Measurements from ENCODE around the gene CGB2.
A peak's percentile ranks its signal among the peaks of the same experiment; 100 is the strongest.
"Not testable (repeated sequence)": the region's sequence is repeated elsewhere in the genome, so short reads cannot be mapped to it uniquely, and the experiment has no call there.

The CGB2 gene

DNA sequence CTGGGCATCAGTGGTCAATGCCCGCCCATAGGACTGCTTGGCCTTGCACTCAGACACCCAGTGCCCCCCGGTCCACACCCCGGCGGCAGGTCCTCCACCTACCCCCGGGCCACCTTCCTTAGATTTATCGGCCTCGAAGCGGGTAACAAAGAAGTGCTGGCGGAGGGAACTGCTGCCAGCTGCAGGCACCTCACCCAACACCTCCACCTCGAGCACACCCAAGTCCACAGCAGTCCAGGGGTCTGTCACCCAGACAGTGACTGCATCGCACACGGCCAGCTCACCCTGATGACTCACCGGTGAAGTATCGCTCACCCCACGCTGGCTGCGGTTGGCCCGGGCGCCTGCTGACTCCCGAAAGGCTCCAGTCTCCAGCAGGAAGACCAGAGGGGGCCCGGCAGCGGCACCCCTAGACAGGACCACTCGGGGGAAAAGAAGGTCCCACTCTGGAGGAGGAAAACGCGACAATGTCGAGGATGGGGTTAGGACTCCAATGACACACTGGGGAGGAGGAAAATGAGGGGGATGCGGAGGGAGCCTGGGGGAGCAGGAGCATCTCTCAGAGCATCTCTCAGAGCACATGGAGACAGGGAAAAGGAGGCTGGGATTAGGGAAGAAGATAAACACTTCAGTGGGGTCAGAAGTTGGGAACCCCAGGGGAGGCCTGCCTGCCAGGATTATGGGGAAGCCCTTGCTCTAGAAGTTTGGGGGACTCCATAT is 7.0 kb downstream of the CGB2 start:
- not testable (repeated sequence) for DNase-seq

DNA sequence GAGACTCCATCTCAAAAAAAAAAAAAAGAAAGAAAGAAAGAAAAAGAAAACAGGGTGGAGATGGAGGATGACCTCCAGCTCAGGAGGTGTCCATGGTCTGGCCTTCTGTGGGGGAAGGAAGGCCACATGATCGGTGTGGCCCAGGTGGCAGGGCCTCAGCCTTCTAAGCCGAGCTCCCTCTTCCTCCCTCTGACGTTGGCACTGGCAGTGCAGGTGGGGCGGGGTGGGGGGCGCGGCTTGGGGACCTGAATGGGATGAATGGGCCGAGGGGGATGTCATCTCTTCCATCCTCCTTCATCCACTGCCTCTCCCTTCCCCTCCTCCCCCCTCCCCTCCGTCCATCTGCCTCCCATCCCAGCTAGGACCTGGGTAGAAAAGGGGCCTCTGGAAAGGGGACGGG is 8.0 kb downstream of the CGB2 start:
- DNase-seq, result not testable (repeated sequence)

DNA sequence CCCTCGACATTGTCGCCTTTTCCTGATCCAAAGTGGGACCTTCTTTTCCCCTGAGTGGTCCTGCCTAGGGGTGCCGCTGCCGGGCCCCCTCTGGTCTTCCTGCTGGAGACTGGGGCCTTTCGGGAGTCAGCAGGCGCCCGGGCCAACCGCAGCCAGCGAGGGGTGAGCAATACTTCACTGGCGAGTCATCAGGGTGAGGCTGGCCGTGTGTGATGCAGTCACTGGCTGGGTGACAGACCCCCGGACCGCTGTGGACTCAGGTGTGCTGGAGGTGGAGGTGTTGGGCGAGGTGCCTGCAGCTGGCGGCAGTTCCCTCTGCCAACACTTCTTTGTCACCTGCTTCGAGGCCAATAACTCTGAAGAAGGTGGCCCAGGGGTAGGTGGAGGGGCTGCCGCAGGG is 10.5 kb downstream of the CGB2 start:
- no peak for DNase-seq

DNA sequence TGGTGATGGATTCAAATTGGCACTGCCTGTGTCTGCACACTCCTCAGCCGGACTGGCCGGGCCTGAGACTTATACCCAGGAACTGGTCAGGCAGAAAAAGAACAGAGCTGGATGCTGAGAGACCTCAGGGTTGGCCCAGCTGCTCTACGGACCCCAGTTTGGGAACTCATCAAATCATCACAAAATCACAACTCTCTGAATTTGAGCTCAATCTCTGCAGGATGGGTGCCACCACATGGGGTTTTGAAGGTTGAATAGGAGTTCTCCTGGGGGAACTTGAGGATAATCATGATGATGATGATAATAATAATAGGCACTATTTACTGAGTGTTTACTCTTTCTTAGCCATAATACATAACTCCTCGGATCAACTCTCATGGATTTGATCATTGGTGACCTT is 11.0 kb downstream of the CGB2 start:
- not testable (repeated sequence) for DNase-seq

DNA sequence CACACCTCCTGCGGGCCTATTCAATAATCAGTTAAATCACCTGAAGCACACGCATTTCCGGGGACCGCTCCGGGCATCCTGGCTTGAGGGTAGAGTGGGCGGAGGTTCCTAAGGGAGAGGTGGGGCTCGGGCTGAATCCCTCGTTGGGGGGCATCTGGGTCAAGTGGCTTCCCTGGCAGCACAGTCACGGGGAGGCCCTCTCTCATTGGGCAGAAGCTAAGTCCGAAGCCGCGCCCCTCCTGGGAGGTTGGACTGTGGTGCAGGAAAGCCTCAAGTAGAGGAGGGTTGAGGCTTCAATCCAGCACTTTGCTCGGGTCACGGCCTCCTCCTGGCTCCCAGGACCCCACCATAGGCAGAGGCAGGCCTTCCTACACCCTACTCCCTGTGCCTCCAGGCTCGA is 11.9 kb downstream of the CGB2 start, which contains the start of gene CGB5:
CGB5 (plus strand) TSS at position 301 of the 400 bp plus-strand sequence. CDS start 362 bp downstream, outside the sequence.
- not testable (repeated sequence) for DNase-seq

DNA sequence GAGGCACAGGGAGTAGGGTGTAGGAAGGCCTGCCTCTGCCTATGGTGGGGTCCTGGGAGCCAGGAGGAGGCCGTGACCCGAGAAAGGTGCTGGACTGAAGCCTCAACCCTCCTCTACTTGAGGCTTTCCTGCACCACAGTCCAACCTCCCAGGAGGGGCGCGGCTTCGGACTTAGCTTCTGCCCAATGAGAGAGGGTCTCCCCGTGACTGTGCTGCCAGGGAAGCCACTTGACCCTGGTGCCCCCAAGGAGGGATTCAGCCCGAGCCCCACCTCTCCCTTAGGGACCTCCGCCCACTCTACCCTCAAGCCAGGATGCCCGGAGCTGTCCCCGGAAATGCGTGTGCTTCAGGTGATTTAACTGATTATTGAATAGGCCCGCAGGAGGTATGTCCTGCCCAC is 17.3 kb downstream of the CGB2 start, which contains the start of gene CGB8:
CGB8 (minus strand) TSS at position 101 of the 400 bp plus-strand sequence. CDS start 372 bp downstream, outside the sequence.
- DNase-seq, result not testable (repeated sequence)

DNA sequence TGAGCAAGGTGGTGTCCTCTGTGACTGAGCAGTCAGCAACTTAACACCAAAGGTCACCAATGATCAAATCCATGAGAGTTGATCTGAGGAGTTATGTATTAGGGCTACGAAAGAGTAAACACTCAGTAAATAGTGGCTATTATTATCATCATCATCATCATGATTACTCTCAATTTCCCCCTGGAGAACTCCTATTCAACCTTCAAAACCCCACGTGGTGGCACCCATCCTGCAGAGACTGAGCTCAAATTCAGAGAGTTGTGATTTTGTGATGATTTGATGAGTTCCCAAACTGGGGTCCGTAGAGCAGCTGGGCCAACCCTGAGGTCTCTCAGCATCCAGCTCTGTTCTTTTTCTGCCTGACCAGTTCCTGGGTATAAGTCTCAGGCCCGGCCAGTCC is 18.1 kb downstream of the CGB2 start:
- not testable (repeated sequence) for DNase-seq

DNA sequence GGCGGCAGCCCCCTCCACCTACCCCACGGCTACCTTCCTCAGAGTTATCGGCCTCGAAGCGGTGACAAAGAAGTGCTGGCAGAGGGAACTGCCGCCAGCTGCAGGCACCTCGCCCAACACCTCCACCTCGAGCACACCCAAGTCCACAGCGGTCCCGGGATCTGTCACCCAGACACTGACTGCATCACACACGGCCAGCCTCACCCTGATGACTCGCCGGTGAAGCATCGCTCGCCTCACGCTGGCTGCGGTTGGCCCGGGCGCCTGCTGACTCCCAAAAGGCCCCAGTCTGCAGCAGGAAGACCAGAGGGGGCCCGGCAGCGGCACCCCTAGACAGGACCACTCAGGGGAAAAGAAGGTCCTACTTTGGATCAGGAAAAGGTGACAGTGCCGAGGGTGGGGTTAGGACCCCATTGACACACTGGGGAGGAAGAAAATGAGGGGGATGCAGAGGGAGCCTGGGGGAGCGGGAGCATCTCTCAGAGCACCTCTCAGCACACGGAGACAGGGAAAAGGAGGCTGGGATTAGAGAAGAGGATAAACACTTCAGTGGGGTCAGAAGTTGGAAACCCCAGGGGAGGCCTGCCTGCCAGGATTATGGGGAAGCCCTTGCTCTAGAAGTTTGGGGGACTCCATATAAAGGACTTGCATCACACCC is 18.8 kb downstream of the CGB2 start:
- DNase-seq, result not testable (repeated sequence)

DNA sequence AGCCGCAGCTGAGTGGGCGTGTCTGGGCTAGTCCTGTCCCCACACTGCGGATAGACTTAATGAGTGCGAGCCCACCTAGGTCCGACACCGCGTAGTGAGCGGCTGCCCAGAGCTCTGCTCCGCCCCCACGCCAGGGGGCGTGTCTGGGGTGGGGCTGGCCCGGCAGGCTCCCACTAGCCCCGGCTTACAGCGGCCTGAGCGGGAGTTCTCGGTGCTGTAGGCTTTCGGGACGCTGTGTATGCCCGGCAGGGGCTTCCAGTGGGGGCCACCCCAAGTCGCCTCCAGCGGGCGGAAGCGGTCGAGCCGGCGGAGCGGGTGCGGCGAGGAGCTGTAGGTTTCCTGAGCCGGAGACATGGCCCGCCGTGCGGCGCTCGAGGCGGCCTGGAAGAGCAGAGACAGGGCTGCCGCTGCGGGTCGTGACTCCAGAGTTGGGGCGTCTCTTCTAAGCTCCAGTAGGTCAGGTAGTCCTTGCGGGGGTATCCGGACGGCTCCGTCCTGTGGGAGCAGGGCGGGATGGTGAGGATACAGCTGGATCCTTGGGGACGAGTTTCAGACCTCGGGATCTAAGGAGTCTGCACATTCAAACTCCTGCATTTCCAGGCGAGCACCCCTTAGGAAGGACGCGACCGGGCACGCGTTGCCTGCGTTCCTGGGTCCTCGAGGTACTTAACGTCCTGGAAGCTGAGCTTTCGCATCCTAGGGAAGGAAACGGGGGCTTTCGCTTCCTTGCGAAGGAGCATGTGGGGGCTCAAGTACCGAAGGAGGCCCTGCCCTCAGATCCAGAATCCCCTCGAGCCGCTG is 24.6 kb downstream of the CGB2 start:
- DNase-seq, result peak; percentile 56

DNA sequence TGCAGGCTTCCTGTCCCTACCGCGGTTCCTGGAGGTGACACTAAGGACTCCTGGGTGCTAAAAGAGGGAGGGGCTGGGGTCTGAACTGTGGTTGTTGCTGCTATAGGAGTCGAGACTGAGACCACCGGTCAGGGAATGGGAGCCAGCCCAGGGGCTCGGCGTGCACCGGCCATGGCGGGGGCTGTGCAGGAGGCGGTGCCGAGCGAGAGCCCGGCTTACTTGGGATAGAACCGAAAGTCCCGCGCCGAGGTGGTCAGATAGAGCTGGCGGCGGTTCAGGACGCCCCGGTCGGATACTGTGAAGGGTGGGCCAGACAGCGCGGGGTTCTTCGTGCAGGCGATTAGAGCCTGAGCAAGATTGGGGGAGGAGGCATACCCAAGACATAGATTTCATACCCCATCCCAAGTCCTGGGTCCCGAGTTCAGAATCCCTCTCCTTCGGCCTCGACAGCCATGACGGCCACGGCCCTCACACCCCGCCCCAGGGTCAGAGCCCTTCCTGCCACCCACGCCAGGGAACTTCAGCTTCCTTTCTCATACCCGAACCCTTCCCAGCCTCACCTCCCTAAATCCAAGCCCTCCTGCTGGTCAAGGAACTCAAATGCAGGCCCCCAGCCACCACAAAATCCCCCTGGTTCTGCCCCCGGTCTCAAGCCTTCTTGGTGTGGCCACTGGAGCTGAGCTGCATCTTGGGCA is 25.4 kb downstream of the CGB2 start:
- DNase-seq, result not testable (repeated sequence)

DNA sequence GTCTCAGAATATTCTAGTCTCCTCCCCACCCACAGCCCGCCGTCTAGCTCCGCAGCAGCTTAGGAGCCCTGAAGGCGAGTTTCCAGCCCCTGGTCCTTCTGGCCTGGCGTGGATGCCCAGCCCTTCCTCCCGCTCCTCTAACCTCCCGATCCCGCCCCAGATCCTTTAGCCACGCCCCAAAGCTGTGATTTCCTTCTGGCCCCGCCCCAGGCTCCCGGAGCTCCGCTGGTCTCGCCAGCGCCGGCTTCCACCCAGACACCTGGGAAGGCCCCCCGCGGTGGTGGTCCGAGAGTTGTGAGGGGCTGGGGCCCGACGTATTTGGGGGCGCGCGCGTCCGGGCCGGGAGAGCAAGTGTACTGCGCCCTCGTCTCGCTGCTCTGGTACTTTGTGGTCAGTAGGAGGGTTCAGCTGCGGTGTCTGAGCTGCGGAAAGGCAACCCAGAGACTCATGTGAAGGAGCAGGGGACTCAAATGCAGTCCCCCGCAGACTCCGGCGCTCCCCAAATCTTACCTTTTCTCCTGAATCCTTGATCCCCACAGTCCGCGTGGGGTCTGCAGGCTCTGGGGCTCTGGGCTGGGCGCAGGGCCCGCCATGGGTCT is 26.0 kb downstream of the CGB2 start, which contains the start of gene CGB7:
CGB7 (minus strand) TSS at position 114 of the 599 bp plus-strand sequence. CDS start 2,374 bp downstream, outside the sequence.
- peak; percentile 36 for DNase-seq

DNA sequence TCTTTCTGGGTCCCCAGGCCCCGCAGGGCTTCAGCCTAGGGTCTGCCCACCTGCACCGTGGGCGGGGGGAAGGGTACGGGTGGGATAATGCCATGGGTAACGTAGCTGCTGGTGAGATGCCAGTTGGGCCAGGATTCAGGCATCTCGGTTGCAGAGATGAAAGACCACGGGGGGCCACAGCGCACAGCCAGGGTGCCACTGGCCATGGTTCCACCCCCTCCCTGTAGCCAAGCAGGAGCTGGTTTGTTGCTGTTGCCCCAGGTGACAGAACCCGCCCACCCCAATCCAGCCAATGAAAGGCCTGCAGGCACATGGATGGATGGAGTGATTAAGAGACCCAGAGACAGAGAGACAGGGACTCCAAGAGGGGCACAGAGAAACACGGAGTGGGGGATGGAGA is 26.9 kb downstream of the CGB2 start:
- peak; percentile 44 for DNase-seq

DNA sequence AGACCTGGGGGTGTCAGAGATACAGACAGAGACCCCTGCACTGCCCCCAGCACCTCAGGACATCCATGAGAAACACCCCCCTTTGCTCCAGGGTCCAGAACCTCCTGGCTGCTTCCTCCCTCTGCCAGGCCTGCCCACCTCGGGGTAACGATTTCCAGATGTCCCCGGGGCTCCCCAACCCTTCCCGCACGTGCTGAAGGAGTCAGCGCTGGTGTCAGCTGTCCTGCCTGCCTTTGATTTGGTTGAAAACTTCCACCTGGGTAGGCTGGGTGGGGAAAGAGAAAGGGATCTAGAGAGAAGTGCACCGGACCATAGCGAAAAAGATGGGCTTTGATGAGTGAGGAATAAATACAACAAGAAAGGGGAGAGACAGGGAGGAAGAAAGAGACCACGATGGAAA is 27.4 kb downstream of the CGB2 start:
- no peak for DNase-seq

DNA sequence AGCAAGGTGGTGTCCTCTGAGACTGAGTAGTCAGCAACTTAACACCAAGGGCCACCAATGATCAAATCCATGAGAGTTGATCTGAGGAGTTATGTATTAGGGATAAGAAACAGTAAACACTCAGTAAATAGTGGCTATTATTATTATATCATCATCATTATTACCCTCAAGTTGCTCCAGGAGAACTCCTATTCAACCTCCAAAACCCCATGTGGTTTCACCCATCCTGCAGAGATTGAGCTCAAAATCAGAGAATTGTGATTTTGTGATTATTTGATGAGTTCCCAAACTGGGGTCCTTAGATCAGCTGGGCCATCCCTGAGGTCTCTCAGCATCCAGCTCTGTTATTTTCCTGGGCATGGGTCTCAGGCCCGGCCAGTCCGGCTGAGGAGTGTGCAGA is 29.3 kb downstream of the CGB2 start:
- no peak for DNase-seq

DNA sequence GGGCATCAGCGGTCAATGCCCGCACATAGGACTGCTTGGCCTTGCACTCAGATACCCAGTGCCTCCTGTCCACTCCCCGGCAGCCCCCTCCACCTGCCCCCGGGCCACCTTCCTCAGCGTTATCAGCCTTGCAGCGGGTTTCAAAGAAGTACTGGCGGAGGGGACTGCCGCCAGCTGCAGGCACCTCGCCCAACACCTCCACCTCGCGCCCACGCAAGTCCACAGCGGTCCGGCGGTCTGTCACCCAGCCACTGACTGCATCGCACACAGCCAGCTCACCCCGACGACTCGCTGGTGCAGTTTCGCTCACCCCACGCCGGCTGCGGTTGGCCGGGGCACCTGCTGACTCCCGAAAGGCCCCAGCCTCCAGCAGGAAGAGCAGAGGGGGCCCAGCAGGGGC is 29.8 kb downstream of the CGB2 start:
- DNase-seq, result no peak

DNA sequence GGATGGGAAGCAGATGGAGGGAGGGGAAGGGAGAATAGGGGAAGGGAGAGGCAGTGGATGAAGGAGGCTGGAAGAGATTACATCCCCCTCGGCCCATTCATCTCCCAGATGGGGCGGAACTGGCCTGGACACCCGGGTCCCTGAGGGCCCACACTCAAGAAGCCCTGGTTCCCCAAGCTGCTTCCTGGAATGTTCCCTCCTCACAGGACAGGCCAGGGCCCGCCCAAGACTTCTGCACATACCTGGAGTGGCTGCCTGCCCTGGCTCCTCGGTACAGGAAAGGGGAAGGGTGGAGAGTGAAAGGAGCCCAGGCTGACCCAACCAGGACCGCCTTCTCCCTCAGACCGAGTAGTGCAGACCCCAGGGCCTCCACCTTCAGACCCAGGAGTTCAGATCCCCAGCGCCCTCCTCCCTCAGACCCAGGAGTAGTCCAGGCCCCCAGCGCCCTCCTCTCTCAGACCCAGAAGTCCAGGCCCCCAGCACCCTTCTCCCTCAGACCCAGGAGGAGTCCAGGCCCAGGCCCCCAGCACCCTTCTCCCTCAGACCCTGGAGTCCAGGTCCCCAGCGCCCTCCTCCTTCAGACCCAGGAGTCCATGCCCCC is 32.4 kb downstream of the CGB2 start:
- DNase-seq, result no peak

DNA sequence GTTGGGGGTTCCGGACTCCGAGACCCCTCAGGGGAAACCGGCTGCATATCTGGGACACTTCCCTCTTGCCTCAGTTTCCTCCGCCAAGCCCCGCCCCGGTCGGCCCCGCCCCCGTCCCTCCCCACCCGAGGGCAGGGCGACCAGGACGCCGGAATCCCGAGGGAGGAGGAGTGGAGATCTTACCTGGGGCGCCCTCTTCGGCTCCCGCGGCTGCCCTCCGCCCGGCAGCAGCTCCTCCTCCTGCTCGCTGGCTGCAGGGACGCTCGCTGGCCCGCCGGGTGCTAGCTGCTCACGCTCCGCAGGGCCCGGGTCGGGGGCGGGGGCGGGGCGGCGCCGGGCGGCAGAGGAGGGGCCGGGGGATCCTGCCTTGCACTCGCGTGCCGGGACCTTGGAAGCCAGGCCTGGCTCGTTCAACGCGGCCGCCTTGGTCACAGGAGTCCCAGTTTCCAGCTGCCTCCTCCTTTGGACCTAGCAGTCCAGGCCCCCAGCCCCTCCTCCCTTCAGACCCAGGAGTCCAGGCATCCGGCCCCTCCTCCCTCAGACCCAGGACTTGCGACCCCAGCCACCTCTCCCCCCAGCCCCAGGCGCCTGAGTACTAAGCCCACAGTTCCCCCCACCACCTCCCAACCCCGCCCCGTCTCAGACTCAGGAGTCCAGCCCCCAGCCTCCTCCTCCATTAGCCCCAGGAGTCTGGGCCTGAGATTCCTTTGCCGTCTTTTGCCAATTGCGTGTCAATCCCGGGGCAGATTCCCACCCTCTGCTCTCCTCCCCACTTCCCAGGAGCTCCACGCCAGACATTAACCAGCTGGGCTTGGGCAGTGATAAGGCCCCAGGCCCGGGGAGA is 33.3 kb downstream of the CGB2 start, which contains the start of gene NTF4:
NTF4 (minus strand) TSS at position 51 of the 844 bp plus-strand sequence. CDS start 2,821 bp downstream, outside the sequence.
- DNase-seq, result no peak

DNA sequence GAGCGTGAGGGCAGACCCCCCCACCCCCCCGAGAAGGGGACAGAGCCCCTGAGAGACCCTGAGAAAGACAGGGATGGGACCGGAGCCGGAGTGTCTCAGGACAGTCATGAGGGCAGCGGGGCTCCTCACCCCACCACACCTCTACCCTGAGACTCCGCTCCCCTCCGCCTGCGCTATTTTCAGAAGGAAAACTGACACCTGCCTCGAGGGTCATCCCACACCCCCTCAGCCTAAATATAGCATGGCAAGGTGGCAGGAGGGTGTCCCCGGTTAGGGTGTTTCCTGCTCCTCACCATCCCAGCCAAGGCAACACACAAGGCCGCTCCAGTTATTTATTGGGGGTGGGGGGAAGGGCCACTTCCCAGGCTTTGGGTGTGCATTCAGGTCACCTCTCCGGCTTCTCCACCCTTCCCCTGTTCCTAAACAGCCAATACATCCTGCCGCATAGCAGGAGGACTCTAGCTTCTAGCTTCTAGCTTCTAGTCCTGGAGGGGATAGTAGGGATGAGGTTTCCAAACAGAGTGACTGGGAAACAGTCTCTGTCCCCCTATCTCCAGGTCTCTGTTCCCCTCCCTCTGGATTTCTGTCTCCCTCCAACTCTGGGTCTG is 34.3 kb downstream of the CGB2 start:
- DNase-seq, result no peak

DNA sequence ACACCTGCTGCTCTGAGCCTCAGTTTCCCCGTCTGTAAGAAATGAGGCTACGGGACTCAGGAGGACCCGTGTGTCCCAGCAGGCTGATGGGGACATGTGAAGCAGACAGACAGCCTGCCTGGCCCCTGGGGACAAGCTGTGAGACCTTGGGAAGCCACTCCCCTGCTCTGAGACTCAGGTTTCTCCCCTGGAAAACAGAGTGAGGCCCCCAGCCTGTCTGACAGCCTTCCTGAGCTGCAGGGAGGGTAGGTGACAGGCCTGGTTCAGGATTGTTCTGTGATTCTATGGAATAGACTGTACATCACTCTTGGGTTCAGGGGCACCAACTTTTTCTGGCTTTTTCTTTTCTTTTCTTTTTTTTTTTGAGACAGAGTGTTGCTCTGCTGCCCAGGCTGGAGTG is 35.9 kb downstream of the CGB2 start:
- no peak for DNase-seq

DNA sequence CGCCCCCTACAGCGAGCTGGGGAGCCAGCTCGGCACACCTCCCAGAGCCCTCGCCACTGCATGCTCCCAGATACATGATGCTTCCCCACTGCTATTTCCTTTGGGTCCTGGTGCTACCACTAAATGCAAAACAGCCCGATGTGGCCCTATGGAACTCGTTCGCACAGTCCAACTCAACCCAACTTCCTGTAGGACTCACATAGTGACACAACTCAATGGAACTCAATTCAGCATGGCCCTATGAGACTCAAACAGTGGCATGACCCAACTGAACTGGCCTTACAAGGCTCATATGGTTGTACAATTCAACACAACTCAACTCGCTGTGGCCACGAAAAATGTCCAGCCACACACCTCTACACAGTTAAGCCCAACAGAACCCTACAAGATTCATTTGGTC is 37.3 kb downstream of the CGB2 start:
- no peak for DNase-seq
